K562 (cell line): ENCODE measurements around the gene ALDH9A1. TPM values are rescaled to one million over a fixed set of nuclear protein-coding genes. Genes with fewer than 3 reads are reported as not detected.
"Not testable (repeated sequence)": the region's sequence is repeated elsewhere in the genome, so short reads cannot be mapped to it uniquely, and the experiment has no call there.

Experiments
- ATAC-seq: fragments of 200-7000 bp; cut with Tn5 transposase; 3 replicates; pipeline ENCODE4 v1.9.1; 2020; ENCODE audit warnings: moderate library complexity
- BruUV-seq: library from RNA; stranded (reverse); fragments of 400-500 nt; replicated peaks from 2 replicates; lab custom pipeline; 2021; lab: Mats Ljungman, UMichigan
- CTCF ChIA-PET: fragments of 300-600 bp; formaldehyde crosslinking; extraction: SDS; loops from one replicate; lab custom pipeline; 2021; ENCODE audit warnings: low intra/inter-chr PET ratio; lab: Yijun Ruan, JAX
- POLR2A ChIA-PET: fragments of 300-600, 350-650 bp; sonication (Branson Sonifier 250); formaldehyde crosslinking; extraction: SDS; loops from one replicate; lab custom pipeline; 2021; ENCODE audit warnings: antibody characterized with exemption, inconsistent platforms; lab: Yijun Ruan, JAX
- DNase-seq, 4 experiments: peaks; one replicate each; pipeline versions ENCODE4 v3.0.0 to v3.0.0-alpha.2; 2011 to 2018; ENCODE audit warnings: low spot score in 3 of 4, mixed read lengths in 3 of 4; ENCODE audit errors: extremely low read depth in 1 of 4
- FAIRE-seq: peaks from 2 replicates; lab custom pipeline; 2011; peaks lifted over from hg19 to GRCh38; lab: Jason Lieb, UNC
- H2AFZ ChIP-seq: 2 replicates; pipeline ENCODE4 v1.6.0; 2011; ENCODE audit warnings: low read depth, low read length, control low read depth, inconsistent platforms
- H3K27ac ChIP-seq: fragments of 200-600 bp; 3 replicates; pipeline ENCODE4 v1.8.0; 2011; ENCODE audit warnings: low read depth, mild to moderate bottlenecking, control low read depth, inconsistent platforms, low read length, moderate library complexity, mixed read lengths; ENCODE audit errors: extremely low read depth
- H3K27me3 ChIP-seq, 2 experiments: fragments of 300-600 bp in 1 of 2; 2 replicates in 1 of 2; 3 replicates in 1 of 2; pipeline versions ENCODE4 v1.6.0 to v1.8.0; 2011; ENCODE audit warnings: inconsistent platforms in 2 of 2, low read length in 2 of 2, mild to moderate bottlenecking in 1 of 2, mixed read lengths in 1 of 2, moderate library complexity in 1 of 2; ENCODE audit not compliant: control insufficient read depth in 2 of 2, insufficient read depth in 2 of 2
- H3K36me3 ChIP-seq: fragments of 300-600 bp; 3 replicates; pipeline ENCODE4 v1.8.0; 2011; ENCODE audit warnings: mild to moderate bottlenecking, low read length, inconsistent platforms; ENCODE audit not compliant: control insufficient read depth, insufficient read depth
- H3K4me1 ChIP-seq, 2 experiments: fragments of 200-600 bp in 1 of 2; replicated peaks in 1 of 2; 2 replicates in 1 of 2; 3 replicates in 1 of 2; pipeline versions ENCODE4 v1.5.1 to v1.8.0; 2011; ENCODE audit warnings: inconsistent platforms in 2 of 2, low read length in 2 of 2, mild to moderate bottlenecking in 1 of 2, mixed read lengths in 1 of 2, moderate library complexity in 1 of 2; ENCODE audit not compliant: control insufficient read depth in 2 of 2, insufficient read depth in 2 of 2
- H3K4me2 ChIP-seq: 2 replicates; pipeline ENCODE4 v1.6.1; 2011; ENCODE audit warnings: low read length, control low read depth, inconsistent platforms, mixed read lengths; ENCODE audit not compliant: insufficient read depth
- H3K4me3 ChIP-seq: fragments of 200-600 bp; sonication (generic), shearing (Covaris generic); 2 replicates; pipeline ENCODE4 v1.5.1; 2016; ENCODE audit warnings: control low read depth, inconsistent platforms
- H3K79me2 ChIP-seq: fragments of 200-600 bp; 3 replicates; pipeline ENCODE4 v1.8.0; 2011; ENCODE audit warnings: low read length, inconsistent platforms; ENCODE audit not compliant: control insufficient read depth, insufficient read depth
- H3K9ac ChIP-seq, 2 experiments: 2 replicates each; pipeline versions ENCODE4 v1.6.0 to v1.6.1; 2011; ENCODE audit warnings: low read depth in 2 of 2, low read length in 2 of 2, control low read depth in 1 of 2, inconsistent platforms in 1 of 2, mild to moderate bottlenecking in 1 of 2, mixed read lengths in 1 of 2; ENCODE audit not compliant: insufficient read depth in 1 of 2
- H3K9me1 ChIP-seq: one replicate; pipeline ENCODE4 v1.6.0; 2011; ENCODE audit warnings: inconsistent platforms, mild to moderate bottlenecking, low read length, moderate library complexity; ENCODE audit not compliant: control insufficient read depth, insufficient read depth
- H3K9me3 ChIP-seq: replicated peaks from 2 replicates; pipeline ENCODE4 v1.5.1; 2011; ENCODE audit warnings: low read depth, low read length, inconsistent platforms; ENCODE audit not compliant: control insufficient read depth, insufficient read depth
- H4K20me1 ChIP-seq: replicated peaks from 2 replicates; pipeline ENCODE4 v1.6.1; 2011; ENCODE audit warnings: low read length, inconsistent platforms, mixed read lengths; ENCODE audit not compliant: control insufficient read depth, insufficient read depth
- C11orf30 ChIP-seq: fragments of 450-650 bp; IDR thresholded peaks from 2 replicates; pipeline ENCODE4 v1.6.1; 2016; ENCODE audit warnings: low read depth, mild to moderate bottlenecking
- CBX3 ChIP-seq, 2 experiments: IDR thresholded peaks; 1 replicate in 1 of 2; 2 replicates in 1 of 2; pipeline ENCODE4 v1.6.1; 2012; ENCODE audit warnings: inconsistent platforms in 2 of 2, low read length in 2 of 2, borderline replicate concordance in 1 of 2, control low read depth in 1 of 2
- DNMT1 ChIP-seq: fragments of 450-650 bp; IDR thresholded peaks from 2 replicates; pipeline ENCODE4 v1.6.1; 2016; ENCODE audit warnings: antibody characterized with exemption, mild to moderate bottlenecking
- GABPB2 ChIP-seq: fragments of 250-450 bp; sonication (Bioruptor Pico); conservative IDR thresholded peaks from 2 replicates; pipeline ENCODE4 v1.5.1; 2021; ENCODE audit warnings: mild to moderate bottlenecking
- NFE2 ChIP-seq: IDR thresholded peaks from 2 replicates; pipeline ENCODE4 v1.6.1; 2014; ENCODE audit warnings: antibody characterized with exemption, low read depth
- NFE2L1 ChIP-seq: fragments of 450-650 bp; IDR thresholded peaks from 2 replicates; pipeline ENCODE4 v1.6.1; 2016; ENCODE audit warnings: missing genetic modification characterization, low read depth, mild to moderate bottlenecking, missing compliant biosample characterization, moderate library complexity, borderline replicate concordance
- RBM17 ChIP-seq: fragments of 200-400 bp; formaldehyde crosslinking; IDR thresholded peaks from 2 replicates; pipeline ENCODE4 v1.6.1; 2017; ENCODE audit warnings: low read depth, mild to moderate bottlenecking, low read length, borderline replicate concordance
- ZNF316 ChIP-seq: fragments of 450-650 bp; IDR thresholded peaks from 2 replicates; pipeline ENCODE4 v1.6.1; 2016
- ZNF592 ChIP-seq: fragments of 450-650 bp; IDR thresholded peaks from 2 replicates; pipeline ENCODE4 v1.6.1; 2017; ENCODE audit warnings: antibody characterized with exemption, mild to moderate bottlenecking
- ZSCAN29 ChIP-seq: fragments of 450-650 bp; IDR thresholded peaks from 2 replicates; pipeline ENCODE4 v1.6.1; 2017
- WGBS: fragments of 100-300 bp; shearing (Covaris generic); methylation state at CpG from one replicate; pipeline ENCODE4 v1.1.6; 2016; ENCODE audit warnings: low coverage, mixed read lengths; ENCODE audit not compliant: insufficient coverage; ENCODE audit errors: missing lambda C conversion rate; 5-methylcytosine and 5-hydroxymethylcytosine counted together
- in situ Hi-C: fragments of 300-500 bp; cut with MboI; formaldehyde crosslinking; loops from 4 replicates; pipeline ENCODE4 v1.15.0; 2018; ENCODE audit warnings: inconsistent platforms, mixed read lengths
- intact Hi-C: fragments of 100-400 bp; cut with micrococcal nuclease; formaldehyde crosslinking; loops from 2 replicates; pipeline ENCODE4 v1.14.2; 2022
- polyA plus RNA-seq, 8 experiments: library from polyadenylated mRNA; depleted of rRNA in 4 of 8; stranded (reverse) in 5 of 8; unstranded in 3 of 8; fragments of >200 nt; fragmentation: Nextera tagmentation in 2 of 8; fragmentation: Illumina TruSeq in 1 of 8; extraction: Ambion mirVana in 2 of 8; extraction: Trizol in 1 of 8; gene quantifications; 2 replicates each; pipeline versions ENCODE4 v1.2.1 to v1.2.3, GENCODE V29; 2011 to 2014; ENCODE audit warnings: inconsistent platforms in 1 of 8, missing spikeins in 1 of 8
- total RNA-seq, 7 experiments: library from RNA; depleted of rRNA in 6 of 7; stranded (reverse); fragments of >200 nt in 6 of 7; fragmentation: Illumina TruSeq in 2 of 7; extraction: Trizol in 2 of 7; gene quantifications; 2 replicates each; pipeline versions ENCODE4 v1.2.1 to v1.2.3, GENCODE V29; 2011 to 2021; ENCODE audit warnings: low replicate concordance in 1 of 7

Gene ALDH9A1
- total and polyA plus RNA-seq, 9 of the 15 experiments (the other 6 are each of a cell fraction or from before 2014, with no cell fraction given): 26.5 to 54.3 (median 39.2) TPM

GRCh38 chr1:165658766-165659580 lies 39.4 kb downstream of the ALDH9A1 start:
- H3K27me3 ChIP-seq, DNase-seq, FAIRE-seq, H3K9me3 ChIP-seq, H3K9me1 ChIP-seq, in situ Hi-C loops, H3K4me3 ChIP-seq, intact Hi-C loops, CTCF ChIA-PET, H3K79me2 ChIP-seq, H4K20me1 ChIP-seq, H3K9ac ChIP-seq, BruUV-seq, H3K4me1 ChIP-seq, H2AFZ ChIP-seq, H3K27ac ChIP-seq, ATAC-seq, H3K4me2 ChIP-seq: not testable (repeated sequence)
- POLR2A ChIA-PET: interaction anchor here (1.1 to 2.4 kb wide), 5 partner anchors 9 to 39 kb away, joined by 4 to 9 read pairs (median 6); partner anchors contain the start of gene MGST3
- H3K36me3 ChIP-seq: peaks cover 34% of the 10 kb centered on the region
- WGBS: 84% methylated on average over 9 of the region's 9 CpGs

- no peak for ATAC-seq
- Histone ChIP-seq H3K9me1 (no peaks in the 10 kb centered on the region), H3K9me3 (no peaks in the 10 kb centered on the region), H3K27me3 (no peaks in the 10 kb centered on the region), H3K79me2 (no peaks in the 10 kb centered on the region), H3K36me3 (peaks cover 29% of the 10 kb centered on the region), H3K9ac (no peak overlapping the region), H4K20me1 (peaks cover under 1% of the 10 kb centered on the region; the same call in 1 of the 2 replicates), H2AFZ (no peak overlapping the region), H3K4me1 (peaks cover 4 to 6% of the 10 kb centered on the region in 2 experiments; a peak in 3 of 5 replicates), H3K4me2 (no peak overlapping the region), H3K4me3 (no peak overlapping the region), H3K27ac (no peak overlapping the region; the same call in 2 of the 3 replicates)
- ChIA-PET CTCF (no interaction called here), POLR2A (interaction anchor here (0.7 to 1.0 kb wide), 3 partner anchors 9 to 1554 kb away, joined by 3 read pairs; no protein-coding TSS in a partner anchor)
- in situ Hi-C loops (no loop called here), intact Hi-C loops (no loop called here)
- no TSS peak for BruUV-seq
- DNase-seq: no peak
- peak; percentile 6 for FAIRE-seq
- WGBS: 75% methylated on average over 9 of the region's 9 CpGs
- no peak for TF ChIP-seq ZSCAN29
- peak; percentile 89 for TF ChIP-seq ZNF316
- no peak for TF ChIP-seq CBX3 (IDR thresholded peaks at IDR 0.05; ENCODE audit: borderline replicate concordance in 1 of 2, low read length in 2 of 2)
- TF ChIP-seq GABPB2 (CRISPR knock-in tag): no peak
- peak; percentile 47 for TF ChIP-seq ZNF592
- TF ChIP-seq DNMT1: no peak
- TF ChIP-seq NFE2L1 (tag): peak; percentile 78
- TF ChIP-seq C11orf30: peak; percentile 79; the same call in 1 of the 2 replicates
- TF ChIP-seq RBM17: no peak
- peak; percentile 86 for TF ChIP-seq NFE2
These were observed 47.3 kb downstream of the ALDH9A1 start for GRCh38 chr1:165650981-165651625.
